ENCODE data around the gene ATXN1.

The ATXN1 gene

GRCh38 chr6:16756660-16757255, 4.5 kb downstream of the ATXN1 start:
- no peaks in the 10 kb centered on the region for H3K27me3 ChIP-seq (ENCODE audit: control insufficient read depth in 1 of 2, insufficient read depth in 1 of 2, low read length in 2 of 2)
- H4K91ac ChIP-seq (ENCODE audit: low read length) = no peak overlapping the region
- no peak overlapping the region for H3K4me2 ChIP-seq (ENCODE audit: low read length, poor library complexity, severe bottlenecking)
- H2BK15ac ChIP-seq (ENCODE audit: low read depth, poor library complexity, severe bottlenecking) = no peak overlapping the region
- peaks cover 9% of the 10 kb centered on the region for H3K79me1 ChIP-seq (replicated peaks; ENCODE audit: low read length, poor library complexity, severe bottlenecking)
- no peak overlapping the region for H3K23ac ChIP-seq (ENCODE audit: low read length in 2 of 2)
- no peak overlapping the region for H2AFZ ChIP-seq (ENCODE audit: low read depth, low read length)
- no peak overlapping the region for H3K14ac ChIP-seq (ENCODE audit: low read length in 2 of 2)
- H4K8ac ChIP-seq (ENCODE audit: low read length) = no peak overlapping the region
- H3K27ac ChIP-seq (ENCODE audit: low read length, poor library complexity, severe bottlenecking) = no peak overlapping the region
- H3K4me3 ChIP-seq (ENCODE audit: insufficient read depth in 1 of 2, low read depth in 1 of 2, low read length in 2 of 2) = no peak overlapping the region
- H3K4me1 ChIP-seq (ENCODE audit: control insufficient read depth, insufficient read depth, low read depth, low read length) = peaks cover 4% of the 10 kb centered on the region
- H3K9me3 ChIP-seq (ENCODE audit: control insufficient read depth, low read length) = no peaks in the 10 kb centered on the region
- DNase-seq = peak; percentile 73
- H2BK5ac ChIP-seq (ENCODE audit: low read depth, low read length, poor library complexity, severe bottlenecking) = no peak overlapping the region
- H3K18ac ChIP-seq (ENCODE audit: low read depth in 1 of 2, low read length in 2 of 2) = no peak overlapping the region
- no peak overlapping the region for H2BK12ac ChIP-seq (ENCODE audit: low read length in 2 of 2)
- no peak overlapping the region for H2AK5ac ChIP-seq (ENCODE audit: low read length, severe bottlenecking)
- 40% methylated on average over 2 of the region's 5 CpGs for WGBS
- H3K9ac ChIP-seq (ENCODE audit: low read length) = no peak overlapping the region
- peaks cover 0 to 12% of the 10 kb centered on the region in 2 experiments for H3K36me3 ChIP-seq (ENCODE audit: control insufficient read depth in 1 of 2, insufficient read depth in 2 of 2, low read depth in 1 of 2, low read length in 2 of 2)
- H2BK120ac ChIP-seq (ENCODE audit: low read depth, low read length) = no peak overlapping the region
- no peak overlapping the region for H3K4ac ChIP-seq (ENCODE audit: low read depth in 1 of 2, low read length in 2 of 2)

- Histone ChIP-seq H3K79me1 (replicated peaks; ENCODE audit: low read length, poor library complexity, severe bottlenecking) (peaks cover 12% of the 10 kb centered on the region), H3K9me3 (ENCODE audit: control insufficient read depth, low read length) (no peaks in the 10 kb centered on the region), H3K4me1 (ENCODE audit: control insufficient read depth, insufficient read depth, low read depth, low read length) (peaks cover 4% of the 10 kb centered on the region), H2BK12ac (ENCODE audit: low read length in 2 of 2) (no peak overlapping the region), H3K9ac (ENCODE audit: low read length) (no peak overlapping the region), H2BK120ac (ENCODE audit: low read depth, low read length) (no peak overlapping the region), H4K91ac (ENCODE audit: low read length) (no peak overlapping the region), H2BK15ac (ENCODE audit: low read depth, poor library complexity, severe bottlenecking) (no peak overlapping the region), H3K18ac (ENCODE audit: low read depth in 1 of 2, low read length in 2 of 2) (no peak overlapping the region), H3K4me3 (ENCODE audit: insufficient read depth in 1 of 2, low read depth in 1 of 2, low read length in 2 of 2) (no peak overlapping the region), H3K27ac (ENCODE audit: low read length, poor library complexity, severe bottlenecking) (no peak overlapping the region), H3K4me2 (ENCODE audit: low read length, poor library complexity, severe bottlenecking) (no peak overlapping the region), H3K36me3 (ENCODE audit: control insufficient read depth in 1 of 2, insufficient read depth in 2 of 2, low read depth in 1 of 2, low read length in 2 of 2) (peaks cover 0 to 20% of the 10 kb centered on the region in 2 experiments), H4K8ac (ENCODE audit: low read length) (no peak overlapping the region), H3K14ac (ENCODE audit: low read length in 2 of 2) (no peak overlapping the region), H3K4ac (ENCODE audit: low read depth in 1 of 2, low read length in 2 of 2) (no peak overlapping the region), H2AK5ac (ENCODE audit: low read length, severe bottlenecking) (no peak overlapping the region), H2BK5ac (ENCODE audit: low read depth, low read length, poor library complexity, severe bottlenecking) (no peak overlapping the region), H3K23ac (ENCODE audit: low read length in 2 of 2) (no peak overlapping the region), H3K27me3 (ENCODE audit: control insufficient read depth in 1 of 2, insufficient read depth in 1 of 2, low read length in 2 of 2) (no peaks in the 10 kb centered on the region), H2AFZ (ENCODE audit: low read depth, low read length) (no peak overlapping the region)
- no peak for DNase-seq
- no CpG with 5 or more reads among the region's 3 CpGs for WGBS
These were observed 5.7 kb downstream of the ATXN1 start for GRCh38 chr6:16755544-16755943.

- H4K8ac ChIP-seq (ENCODE audit: low read length) = no peak overlapping the region
- H3K4me3 ChIP-seq (ENCODE audit: insufficient read depth in 1 of 2, low read depth in 1 of 2, low read length in 2 of 2) = no peak overlapping the region
These were observed 6.4 kb downstream of the ATXN1 start for GRCh38 chr6:16754876-16755275.

GRCh38 chr6:16754274-16754673, 7.0 kb downstream of the ATXN1 start:
- H3K14ac ChIP-seq (ENCODE audit: low read length in 2 of 2) = no peak overlapping the region
- no peak overlapping the region for H2BK5ac ChIP-seq (ENCODE audit: low read depth, low read length, poor library complexity, severe bottlenecking)
- 98% methylated on average over 3 of the region's 3 CpGs for WGBS
- H3K4me1 ChIP-seq (ENCODE audit: control insufficient read depth, insufficient read depth, low read depth, low read length) = peaks cover 4% of the 10 kb centered on the region
- no peak overlapping the region for H2BK12ac ChIP-seq (ENCODE audit: low read length in 2 of 2)
- H3K27ac ChIP-seq (ENCODE audit: low read length, poor library complexity, severe bottlenecking) = no peak overlapping the region
- H3K18ac ChIP-seq (ENCODE audit: low read depth in 1 of 2, low read length in 2 of 2) = no peak overlapping the region
- no peak overlapping the region for H2BK15ac ChIP-seq (ENCODE audit: low read depth, poor library complexity, severe bottlenecking)
- peaks cover 20% of the 10 kb centered on the region for H3K79me1 ChIP-seq (replicated peaks; ENCODE audit: low read length, poor library complexity, severe bottlenecking)
- H4K8ac ChIP-seq (ENCODE audit: low read length) = no peak overlapping the region
- H3K4me3 ChIP-seq (ENCODE audit: insufficient read depth in 1 of 2, low read depth in 1 of 2, low read length in 2 of 2) = no peak overlapping the region
- no peak for DNase-seq
- H2AFZ ChIP-seq (ENCODE audit: low read depth, low read length) = no peak overlapping the region
- H2BK120ac ChIP-seq (ENCODE audit: low read depth, low read length) = no peak overlapping the region
- H2AK5ac ChIP-seq (ENCODE audit: low read length, severe bottlenecking) = no peak overlapping the region
- H3K4me2 ChIP-seq (ENCODE audit: low read length, poor library complexity, severe bottlenecking) = no peak overlapping the region
- peaks cover 2 to 32% of the 10 kb centered on the region in 2 experiments for H3K36me3 ChIP-seq (ENCODE audit: control insufficient read depth in 1 of 2, insufficient read depth in 2 of 2, low read depth in 1 of 2, low read length in 2 of 2)
- H3K23ac ChIP-seq (ENCODE audit: low read length in 2 of 2) = no peak overlapping the region
- no peaks in the 10 kb centered on the region for H3K27me3 ChIP-seq (ENCODE audit: control insufficient read depth in 1 of 2, insufficient read depth in 1 of 2, low read length in 2 of 2)
- no peaks in the 10 kb centered on the region for H3K9me3 ChIP-seq (ENCODE audit: control insufficient read depth, low read length)
- no peak overlapping the region for H3K4ac ChIP-seq (ENCODE audit: low read depth in 1 of 2, low read length in 2 of 2)
- no peak overlapping the region for H4K91ac ChIP-seq (ENCODE audit: low read length)
- H3K9ac ChIP-seq (ENCODE audit: low read length) = no peak overlapping the region

More at GRCh38 chr6:16754876-16755275, 6.4 kb downstream of the ATXN1 start:
- Histone ChIP-seq H3K18ac (ENCODE audit: low read depth in 1 of 2, low read length in 2 of 2) (no peak overlapping the region), H3K23ac (ENCODE audit: low read length in 2 of 2) (no peak overlapping the region), H3K4me1 (ENCODE audit: control insufficient read depth, insufficient read depth, low read depth, low read length) (peaks cover 4% of the 10 kb centered on the region), H2AFZ (ENCODE audit: low read depth, low read length) (no peak overlapping the region), H3K4ac (ENCODE audit: low read depth in 1 of 2, low read length in 2 of 2) (no peak overlapping the region), H3K79me1 (replicated peaks; ENCODE audit: low read length, poor library complexity, severe bottlenecking) (peaks cover 14% of the 10 kb centered on the region), H3K27me3 (ENCODE audit: control insufficient read depth in 1 of 2, insufficient read depth in 1 of 2, low read length in 2 of 2) (no peaks in the 10 kb centered on the region), H3K9me3 (ENCODE audit: control insufficient read depth, low read length) (no peaks in the 10 kb centered on the region), H2BK5ac (ENCODE audit: low read depth, low read length, poor library complexity, severe bottlenecking) (no peak overlapping the region), H2BK15ac (ENCODE audit: low read depth, poor library complexity, severe bottlenecking) (no peak overlapping the region), H3K36me3 (ENCODE audit: control insufficient read depth in 1 of 2, insufficient read depth in 2 of 2, low read depth in 1 of 2, low read length in 2 of 2) (peaks cover under 1 to 27% of the 10 kb centered on the region in 2 experiments), H2BK120ac (ENCODE audit: low read depth, low read length) (no peak overlapping the region), H2AK5ac (ENCODE audit: low read length, severe bottlenecking) (no peak overlapping the region), H3K9ac (ENCODE audit: low read length) (no peak overlapping the region), H3K4me2 (ENCODE audit: low read length, poor library complexity, severe bottlenecking) (no peak overlapping the region), H3K14ac (ENCODE audit: low read length in 2 of 2) (no peak overlapping the region), H4K91ac (ENCODE audit: low read length) (no peak overlapping the region), H2BK12ac (ENCODE audit: low read length in 2 of 2) (no peak overlapping the region), H3K27ac (ENCODE audit: low read length, poor library complexity, severe bottlenecking) (no peak overlapping the region)
- DNase-seq = no peak
